GM18498 (cell line): ENCODE data around the gene SLPI.

ENCODE experiments used
- ATAC-seq: cut with Tn5 transposase; IDR thresholded peaks from one replicate; pipeline ENCODE4 v1.9.1; 2021; ENCODE audit warnings: mild to moderate bottlenecking, moderate library complexity; ENCODE audit not compliant: unreplicated experiment

The SLPI gene, protein sequence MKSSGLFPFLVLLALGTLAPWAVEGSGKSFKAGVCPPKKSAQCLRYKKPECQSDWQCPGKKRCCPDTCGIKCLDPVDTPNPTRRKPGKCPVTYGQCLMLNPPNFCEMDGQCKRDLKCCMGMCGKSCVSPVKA

DNA sequence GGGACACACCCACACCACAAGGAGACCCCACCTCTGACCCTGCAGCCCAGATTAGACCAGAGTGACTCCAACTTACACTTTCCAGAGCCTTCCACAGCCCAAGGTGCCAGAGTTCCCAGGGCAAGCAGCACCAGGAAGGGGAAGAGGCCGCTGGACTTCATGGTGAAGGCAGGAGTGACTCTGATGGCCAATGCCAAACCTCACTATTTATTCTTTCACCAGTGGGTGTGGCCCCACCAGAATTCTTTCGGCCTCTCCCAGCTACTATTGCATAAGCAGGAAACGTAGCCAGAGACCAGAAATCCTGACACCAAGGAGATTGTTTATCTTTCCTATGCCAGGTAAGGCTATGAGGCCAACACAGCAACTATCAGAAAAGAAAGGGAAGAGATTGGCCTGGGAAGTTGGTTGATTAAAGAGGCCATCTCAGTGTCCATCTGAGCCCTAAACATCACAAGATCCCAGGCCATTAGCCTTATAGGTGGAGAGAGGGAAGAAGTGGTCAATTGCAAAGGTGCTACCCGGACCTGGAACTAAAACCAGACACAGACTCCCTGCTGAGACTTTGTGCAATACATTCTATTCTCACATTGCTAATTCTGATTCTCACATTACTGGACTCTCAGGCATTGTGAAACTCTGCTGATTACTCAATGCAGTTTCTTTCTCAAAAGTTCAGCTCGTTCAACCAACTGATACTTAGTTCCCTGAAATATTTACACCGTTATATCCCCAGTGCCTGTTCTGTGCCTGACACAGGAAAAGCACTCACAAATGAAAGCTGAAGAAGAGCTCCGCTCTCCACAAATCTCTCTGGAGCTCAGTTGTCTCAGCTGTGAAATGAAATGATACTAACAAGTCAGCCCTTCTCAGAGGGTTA is at the start of gene SLPI:
TSS of gene SLPI (minus strand) at position 182 of the 880 bp plus-strand sequence. CDS start at position 161, 21 bp downstream.
- ATAC-seq = no peak

DNA sequence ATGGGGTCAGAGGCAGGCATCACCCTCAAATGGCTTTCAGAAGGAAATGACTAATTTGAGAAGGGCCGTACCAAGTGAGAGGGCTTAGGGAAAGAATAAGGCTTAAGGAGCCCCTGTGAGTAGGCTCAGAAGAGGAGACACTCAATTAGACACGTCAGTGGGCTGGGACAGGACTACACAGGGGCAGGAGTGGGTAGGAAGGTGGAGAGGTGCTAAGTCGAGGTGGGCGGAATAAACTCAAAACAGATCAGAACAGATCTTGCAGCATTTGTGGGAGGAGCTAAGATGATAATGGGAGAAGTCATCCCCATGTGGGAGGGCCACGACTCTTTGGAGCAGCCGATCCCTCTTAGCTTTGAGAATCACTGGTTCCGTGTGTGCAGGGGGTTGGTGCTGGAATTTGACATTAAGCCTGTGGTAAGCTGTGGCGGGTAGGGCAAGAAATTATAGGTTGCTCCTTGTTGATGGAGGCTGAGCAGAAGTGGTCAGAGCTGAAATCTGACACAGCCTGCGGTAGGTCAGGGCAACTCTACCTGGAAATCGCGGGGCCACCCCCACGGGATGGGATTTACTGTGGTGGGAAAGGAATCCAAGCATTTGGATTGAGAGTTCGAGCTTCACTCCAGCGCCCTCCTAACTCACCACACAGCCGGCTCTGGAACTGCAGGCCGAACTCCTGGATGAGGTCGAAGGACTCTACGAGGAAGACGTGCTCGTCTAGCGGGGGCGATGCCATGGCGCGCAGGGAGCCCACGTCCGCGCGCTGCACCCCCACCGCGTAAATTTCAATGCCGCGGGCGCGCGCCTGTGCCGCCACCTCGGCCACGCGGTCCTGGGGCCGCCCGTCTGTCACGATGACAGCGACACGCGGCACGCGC is 49.5 kb upstream of the SLPI start:
- ATAC-seq = no peak

DNA sequence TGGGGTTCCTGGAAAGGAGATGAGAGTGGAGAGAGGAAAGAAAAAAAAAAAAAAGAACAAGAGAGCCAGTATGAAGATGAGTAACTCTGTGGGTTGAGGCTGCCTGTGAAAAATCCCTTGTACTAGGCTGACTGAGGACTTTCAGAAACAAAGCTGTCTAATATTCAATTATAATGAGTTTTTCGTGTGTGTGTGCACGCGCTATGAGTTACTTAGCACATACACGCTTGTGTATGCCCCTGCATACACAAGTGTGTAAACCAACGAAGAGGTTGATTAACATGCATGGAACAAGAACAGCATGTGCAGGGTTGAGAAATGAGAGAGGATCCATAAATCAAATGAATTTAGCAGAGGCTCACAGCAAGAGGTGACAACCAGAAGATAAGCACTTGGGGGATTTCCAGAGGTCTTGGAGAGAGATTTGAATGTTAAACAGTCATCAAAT is 47.5 kb upstream of the SLPI start:
- no peak for ATAC-seq

DNA sequence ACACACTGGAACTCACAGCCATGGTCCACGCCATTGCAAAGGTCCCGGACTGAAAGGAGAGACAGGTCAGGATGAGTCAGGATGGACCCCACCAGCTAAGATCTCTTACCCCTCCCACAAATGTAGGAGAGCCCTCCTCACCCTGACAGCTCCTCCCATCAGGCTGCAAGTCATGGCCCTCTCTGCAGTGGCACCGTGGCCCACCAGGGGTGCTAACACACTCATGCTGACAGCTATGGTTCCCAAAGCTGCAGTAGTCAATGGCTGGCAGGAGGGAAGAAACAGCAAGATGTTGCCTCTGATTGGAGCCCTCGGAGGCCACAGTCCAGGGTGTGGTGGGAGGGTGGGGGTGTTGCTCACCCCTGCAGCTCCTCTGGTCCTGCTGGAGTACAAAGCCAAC is 46.6 kb upstream of the SLPI start:
- peak; percentile 60 for ATAC-seq

DNA sequence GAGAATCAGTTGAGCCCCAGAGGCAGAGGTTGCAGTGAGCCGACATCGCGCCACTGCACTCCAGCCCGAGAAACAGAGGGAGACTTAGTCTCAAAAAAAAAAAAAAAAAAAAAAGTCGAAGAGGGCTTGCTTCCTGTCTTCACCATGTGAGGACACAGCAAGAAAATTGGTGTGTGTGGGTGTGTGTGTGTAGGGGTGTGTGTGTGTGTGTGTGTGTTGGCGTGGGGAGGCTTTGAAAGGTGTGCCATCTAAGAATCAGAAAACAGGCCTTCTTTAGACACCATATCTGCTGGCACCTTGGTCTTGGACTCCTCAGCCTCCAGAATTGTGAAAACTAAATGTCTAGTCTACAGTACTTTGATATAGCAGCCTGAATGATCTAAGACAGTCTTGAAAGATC is 45.4 kb upstream of the SLPI start:
- ATAC-seq = no peak

DNA sequence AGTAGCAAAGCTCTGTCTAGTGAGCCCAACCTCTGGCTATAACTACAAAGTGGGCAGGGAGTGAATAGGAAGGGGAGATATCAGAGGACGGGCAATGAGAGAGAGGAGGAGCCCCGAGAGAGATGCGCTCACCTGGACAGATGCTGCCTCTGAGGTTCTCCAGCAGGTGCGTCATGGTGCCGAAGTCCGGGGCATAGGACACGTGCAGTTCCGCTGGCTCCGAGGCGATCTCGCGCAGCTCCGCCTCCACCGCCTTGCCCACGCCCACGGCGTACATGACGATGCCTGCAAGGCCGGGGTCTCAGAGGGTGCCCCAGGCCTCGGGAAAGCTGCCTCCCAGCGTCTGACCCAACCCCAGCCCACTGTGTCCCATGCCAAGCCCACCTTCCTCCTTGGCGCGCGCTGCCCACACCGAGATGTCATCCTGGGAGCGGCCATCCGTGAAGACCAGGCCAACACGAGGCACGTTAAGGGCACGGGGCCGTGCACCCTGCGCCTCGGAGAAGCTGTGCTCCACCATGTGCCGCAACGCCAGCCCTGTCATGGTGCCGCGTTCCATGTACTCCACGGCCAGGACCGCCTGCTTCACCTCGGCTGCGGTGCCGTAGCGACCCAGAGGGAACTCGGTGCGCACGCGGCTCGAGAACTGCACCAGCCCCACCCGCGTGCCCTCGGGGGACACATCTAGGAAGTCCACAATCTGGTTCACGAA is 43.6 kb upstream of the SLPI start:
- no peak for ATAC-seq

DNA sequence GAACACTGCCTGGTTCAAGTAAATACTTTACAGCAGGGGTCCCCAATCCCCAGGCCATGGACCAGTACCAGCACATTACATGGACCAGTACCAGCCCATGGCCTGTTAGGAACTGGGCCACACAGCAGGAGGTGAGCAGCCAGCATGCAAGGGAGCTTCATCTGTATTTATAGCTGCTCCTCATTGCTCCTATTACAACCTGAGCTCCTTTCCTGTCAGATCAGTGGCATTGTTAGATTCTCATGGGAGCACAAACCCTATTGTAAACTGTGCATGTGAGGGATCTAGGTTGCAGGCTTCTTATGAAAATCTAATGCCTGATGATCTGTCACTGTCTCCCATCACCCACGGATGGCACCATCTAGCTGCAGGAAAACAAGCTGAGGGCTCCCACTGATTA is 40.3 kb upstream of the SLPI start:
- no peak for ATAC-seq

DNA sequence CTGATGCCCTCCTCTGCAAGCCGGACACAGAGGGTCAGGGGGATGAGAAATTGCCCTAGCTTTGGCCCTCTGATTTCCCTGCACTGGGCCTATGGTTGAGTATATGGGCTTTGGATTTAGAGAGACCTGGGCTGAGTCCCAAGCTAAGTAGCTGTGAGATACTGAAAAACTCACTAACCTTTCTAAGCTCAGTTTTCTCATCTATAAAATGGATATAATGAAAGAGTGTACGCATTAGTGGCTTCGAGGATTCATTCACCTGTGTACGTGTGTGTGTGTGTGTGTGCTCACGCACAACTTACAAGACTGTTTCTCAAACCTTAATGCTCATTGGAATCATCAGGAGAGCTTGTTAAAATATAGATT is 39.6 kb upstream of the SLPI start:
- ATAC-seq = no peak

DNA sequence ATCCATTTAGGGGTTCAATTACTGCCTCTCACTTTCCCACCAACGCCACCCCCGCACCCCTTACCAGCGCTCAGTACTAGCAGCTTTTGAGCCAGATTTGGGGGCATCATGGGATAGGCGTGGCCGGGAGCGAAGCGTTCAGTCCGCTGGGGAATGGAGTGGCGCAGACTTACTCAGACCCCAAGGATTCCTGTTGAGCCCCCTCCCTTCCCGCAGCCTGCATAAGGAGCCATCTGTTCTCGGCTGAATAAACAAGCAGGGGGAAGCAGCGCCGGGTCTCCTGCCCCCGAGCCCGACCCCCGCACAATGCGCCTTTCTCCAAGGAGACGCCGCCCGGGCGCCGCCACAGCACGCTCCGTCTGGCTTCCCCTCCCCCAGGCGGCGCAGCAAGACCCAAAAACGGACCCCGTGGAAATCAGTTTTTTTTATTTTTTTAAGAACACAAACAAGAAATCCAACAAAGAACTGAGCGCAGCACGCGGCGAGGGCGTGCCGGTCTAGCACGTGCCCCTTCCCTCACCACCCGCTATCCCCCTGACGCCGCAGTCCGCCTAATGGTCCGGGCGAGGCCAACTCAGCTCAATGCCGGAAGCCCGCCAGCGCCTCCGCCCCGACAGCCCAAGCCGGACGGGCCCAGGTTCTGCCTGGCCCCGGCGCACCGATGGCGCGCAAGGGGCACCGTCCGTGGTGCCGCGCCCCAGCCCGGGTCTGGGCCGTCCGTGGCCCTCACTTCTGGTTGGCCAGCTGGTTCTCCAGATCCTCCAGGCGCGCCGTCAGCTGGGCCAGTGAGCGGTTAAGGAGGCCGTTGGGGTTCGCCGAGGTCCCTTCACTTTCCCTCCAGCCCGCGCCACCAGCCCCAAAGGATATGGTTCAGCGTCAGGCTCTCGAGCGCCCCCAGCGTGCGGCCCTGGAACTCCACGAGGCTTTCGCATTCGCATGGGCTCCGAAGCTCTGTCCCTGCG is 39.0 kb upstream of the SLPI start:
- no peak for ATAC-seq

DNA sequence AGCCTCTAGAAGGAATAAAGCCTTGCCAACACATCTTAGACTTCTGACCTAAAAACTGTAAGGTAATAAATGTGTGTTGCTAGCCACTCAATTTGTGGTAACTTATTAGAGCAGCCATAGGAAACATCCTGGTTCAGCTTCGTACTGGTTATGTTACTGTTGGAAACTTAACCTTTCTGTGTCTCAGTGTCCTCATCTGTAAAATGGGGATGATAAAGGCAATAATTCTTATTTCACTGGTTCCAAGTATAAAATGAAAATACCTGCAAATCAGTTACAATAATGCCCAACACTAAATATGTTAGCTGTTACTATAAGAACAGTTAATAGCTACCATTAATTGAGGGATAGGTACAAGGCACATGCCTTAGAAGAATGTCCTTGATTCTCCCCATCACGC is 38.0 kb upstream of the SLPI start:
- ATAC-seq = no peak

DNA sequence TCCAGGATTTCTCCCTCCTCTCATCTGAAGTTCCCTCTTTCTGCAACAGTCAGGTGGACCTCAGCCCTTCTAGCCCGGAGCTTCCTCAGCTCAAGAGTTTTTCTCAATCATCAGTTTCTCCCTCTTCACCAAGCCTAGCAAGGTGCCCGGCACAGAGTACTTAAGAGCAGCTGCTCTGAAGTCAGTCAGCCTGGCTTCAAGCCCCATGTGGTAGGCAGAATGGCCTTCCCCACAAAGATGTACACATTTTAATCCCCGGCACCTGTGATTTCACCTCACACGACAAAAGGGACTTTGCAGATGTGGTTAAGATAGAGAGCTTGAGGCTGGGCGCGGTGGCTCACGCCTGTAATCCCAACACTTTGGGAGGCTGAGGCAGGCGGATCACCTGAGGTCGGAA is 37.2 kb upstream of the SLPI start:
- no peak for ATAC-seq

DNA sequence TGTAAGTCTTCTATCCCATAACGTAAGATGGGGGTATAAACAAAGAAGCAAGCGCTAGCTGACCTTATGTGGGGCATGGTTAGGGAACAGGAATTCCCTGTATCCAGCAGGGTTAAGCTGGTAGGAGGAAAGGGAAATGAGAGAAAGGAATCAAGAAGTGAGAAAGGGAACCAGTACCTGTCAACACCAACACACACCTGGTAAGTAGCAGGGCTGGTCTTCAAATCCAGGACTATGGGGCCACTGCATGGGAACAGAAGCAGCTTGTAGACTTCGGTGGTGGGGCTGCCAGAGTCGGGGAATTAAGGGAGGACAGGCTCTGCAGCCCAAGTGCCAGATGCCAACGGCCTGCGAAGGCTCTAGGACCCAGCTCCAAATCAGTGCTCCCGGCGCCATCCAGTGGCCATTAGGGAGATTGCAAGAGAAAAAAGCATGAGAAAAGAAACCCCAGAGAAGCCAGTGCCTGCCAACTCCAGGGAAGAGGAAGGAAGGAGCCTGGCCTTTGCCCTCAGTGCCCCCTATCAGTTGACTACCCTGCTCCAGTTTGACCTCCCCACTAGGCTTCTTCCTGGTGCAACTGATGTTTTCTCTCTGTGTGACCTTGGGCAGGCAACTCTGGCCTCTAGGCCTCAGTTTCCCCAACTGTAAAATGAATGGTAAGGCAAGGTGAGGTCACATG is 36.5 kb upstream of the SLPI start:
- no peak for ATAC-seq

DNA sequence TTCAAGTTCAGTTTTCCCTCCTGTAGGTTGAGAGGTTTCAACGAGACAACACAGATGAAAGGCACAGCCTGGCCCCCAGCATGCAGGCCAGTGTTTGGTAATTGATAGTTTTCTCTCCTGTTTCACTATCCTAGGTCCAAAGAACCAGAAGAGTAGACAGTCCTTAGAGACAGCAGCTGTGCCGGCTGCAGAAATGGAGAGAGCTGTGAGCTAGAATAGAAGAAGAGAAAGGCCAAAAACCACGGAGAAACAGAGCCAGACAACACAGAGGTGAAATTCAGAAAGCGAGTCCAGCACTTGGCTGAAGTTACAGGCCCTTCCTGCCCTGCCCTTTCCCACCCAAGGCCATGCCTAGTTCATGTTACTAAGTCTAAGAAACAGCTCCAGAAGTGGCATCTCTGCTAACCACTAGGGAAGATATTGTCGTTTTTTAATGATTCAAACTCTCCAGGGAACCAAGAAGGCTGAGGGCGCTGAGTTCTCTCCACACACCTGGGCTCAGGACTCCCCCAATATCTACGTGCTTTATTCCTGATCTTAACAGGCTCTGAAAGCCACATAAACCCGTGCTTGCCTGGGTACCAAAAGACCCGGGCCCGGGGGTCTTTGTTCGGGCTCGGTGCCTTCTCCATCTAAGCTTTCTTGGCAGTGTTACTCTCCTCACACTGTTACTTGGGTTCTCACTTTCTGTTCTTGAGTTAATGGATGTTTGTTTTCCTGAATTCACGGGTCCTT is 35.7 kb upstream of the SLPI start:
- no peak for ATAC-seq

DNA sequence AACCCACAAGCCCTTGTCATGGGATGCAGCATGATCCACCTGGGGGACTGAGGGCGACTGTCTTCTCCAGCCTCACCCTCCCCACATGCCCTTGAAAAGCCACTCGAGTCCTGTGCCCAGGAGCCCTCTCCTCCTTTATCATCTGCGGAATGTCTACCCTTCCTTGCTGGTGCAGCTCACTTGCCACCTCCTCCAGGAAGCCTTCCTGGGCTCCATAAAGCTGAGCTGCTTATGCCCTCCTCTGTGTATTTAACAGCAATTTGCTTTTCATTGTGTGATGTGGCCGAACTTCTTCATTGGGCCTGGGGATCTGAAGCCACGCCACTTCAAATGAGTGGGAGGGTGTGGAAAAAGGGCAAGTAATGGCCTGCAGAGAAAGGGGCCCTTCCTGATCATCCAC is 34.5 kb upstream of the SLPI start:
- no peak for ATAC-seq

DNA sequence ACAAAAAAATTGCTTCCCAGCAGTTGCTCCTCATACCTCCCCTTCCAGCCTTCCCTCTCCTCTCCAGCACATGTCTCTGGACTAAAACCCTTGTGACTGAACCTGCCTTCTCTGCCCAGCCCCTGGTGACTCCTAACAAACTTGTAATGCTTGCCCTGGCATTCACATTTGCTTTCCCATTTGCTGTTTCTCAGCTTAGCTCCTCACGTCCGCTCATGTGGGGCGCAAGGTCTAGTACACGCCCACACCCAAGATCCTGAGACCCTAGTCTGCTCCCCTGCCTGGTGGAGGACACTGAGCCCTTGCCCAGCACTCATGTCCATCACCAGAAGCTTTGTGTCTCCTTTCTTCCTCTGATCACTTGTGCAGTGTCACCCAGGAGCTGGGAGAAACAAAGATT is 34.0 kb upstream of the SLPI start:
- ATAC-seq = no peak

DNA sequence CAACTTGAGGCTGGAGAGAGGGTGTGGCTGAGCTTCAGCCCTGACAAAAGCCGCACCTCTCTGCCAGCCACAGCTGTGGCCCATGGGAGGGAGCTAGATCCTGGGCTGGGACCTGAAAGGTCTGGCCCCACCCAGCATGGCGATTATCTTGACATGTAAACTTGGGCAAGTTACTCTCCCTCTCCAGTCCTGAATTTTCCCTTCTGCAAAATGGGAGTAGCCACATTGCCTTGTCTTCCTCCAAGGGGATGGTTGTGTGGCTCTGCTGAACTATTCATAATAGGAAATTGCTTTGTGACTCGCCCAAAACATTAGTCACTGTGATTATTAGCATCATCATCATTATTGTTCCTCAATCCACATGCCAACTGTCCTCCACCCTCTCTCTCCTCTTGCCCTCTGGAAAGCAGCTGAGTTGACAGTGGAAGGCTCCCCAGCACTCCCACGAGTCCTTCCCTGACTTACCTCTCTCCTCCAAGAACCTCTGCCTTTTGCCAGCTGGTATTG is 29.2 kb upstream of the SLPI start:
- no peak for ATAC-seq

DNA sequence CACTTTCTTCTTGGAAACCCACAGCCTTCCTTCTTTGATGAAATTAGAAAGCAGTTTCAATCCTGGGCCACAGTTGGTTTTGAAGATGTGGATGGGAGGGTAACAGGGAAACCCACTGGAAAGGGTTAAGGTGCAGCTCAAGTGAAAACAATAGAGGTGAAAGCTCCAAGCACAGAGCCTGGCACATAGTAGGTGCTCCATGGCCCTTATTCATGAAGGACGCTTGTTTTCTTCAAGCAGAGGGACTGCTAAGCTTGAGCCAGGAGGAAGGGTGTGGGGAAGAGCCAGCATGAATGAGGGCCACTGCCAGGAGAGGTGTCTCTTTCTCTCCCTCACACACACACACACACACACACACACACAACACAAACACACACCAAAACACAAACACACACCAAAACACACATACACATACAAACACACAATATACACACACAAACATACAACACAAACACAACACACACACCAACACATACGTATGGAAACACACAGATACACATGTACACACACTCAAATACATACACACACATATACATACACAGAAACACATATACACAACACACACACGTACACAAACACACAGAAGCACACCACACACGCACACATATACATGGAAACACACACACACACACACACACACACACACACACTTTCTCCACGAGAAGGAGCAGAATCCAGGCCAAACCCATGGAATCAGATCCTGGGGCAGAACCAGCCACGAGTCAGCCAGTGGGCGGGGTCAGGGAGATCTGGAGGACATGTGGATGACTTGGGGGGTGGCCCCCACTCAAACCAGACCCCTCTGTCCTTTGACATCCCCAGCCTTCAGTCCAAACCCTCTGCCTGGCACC is 28.6 kb upstream of the SLPI start:
- no peak for ATAC-seq

DNA sequence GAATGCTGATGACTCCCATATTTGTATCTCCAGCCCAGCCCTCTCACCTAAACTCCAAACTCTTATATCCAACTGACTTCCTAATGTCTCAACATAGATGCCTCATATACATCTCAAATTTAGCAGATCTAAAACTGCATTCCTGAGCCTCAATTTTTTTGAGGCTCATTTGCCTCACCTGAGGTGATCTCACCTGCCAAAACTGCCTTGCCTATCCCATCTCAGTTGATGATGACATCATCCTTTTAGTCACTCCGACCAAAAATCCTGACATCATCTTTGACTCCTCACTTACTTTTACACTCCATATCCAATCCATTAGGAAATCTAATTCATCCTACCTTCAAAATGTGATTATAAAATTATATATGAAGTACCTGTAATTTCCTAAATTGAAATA is 25.6 kb upstream of the SLPI start:
- ATAC-seq = no peak
